GM10248 (cell line): Measurements from ENCODE around the gene UNC5A.

Source experiments
- CTCF ChIA-PET: fragments of 300-600 bp; sonication (Branson Sonifier 250); formaldehyde crosslinking; extraction: SDS; loops from one replicate; lab custom pipeline; 2021; ENCODE audit warnings: antibody characterized with exemption; lab: Yijun Ruan, JAX
- POLR2A ChIA-PET: fragments of 350-650 bp; sonication (Branson Sonifier 250); formaldehyde crosslinking; extraction: SDS; loops from one replicate; lab custom pipeline; 2020; ENCODE audit warnings: antibody characterized with exemption; lab: Yijun Ruan, JAX
- DNase-seq: peaks from one replicate; pipeline ENCODE4 v3.0.0; 2012; ENCODE audit errors: extremely low spot score
- TF ChIP-seq, protein P1 (sequence below): IDR thresholded peaks from 2 replicates; pipeline ENCODE4 v1.5.1; 2012; ENCODE audit warnings: mild to moderate bottlenecking, low read depth; ENCODE audit errors: extremely low read depth, missing control alignments, control extremely low read depth

The UNC5A gene

DNA sequence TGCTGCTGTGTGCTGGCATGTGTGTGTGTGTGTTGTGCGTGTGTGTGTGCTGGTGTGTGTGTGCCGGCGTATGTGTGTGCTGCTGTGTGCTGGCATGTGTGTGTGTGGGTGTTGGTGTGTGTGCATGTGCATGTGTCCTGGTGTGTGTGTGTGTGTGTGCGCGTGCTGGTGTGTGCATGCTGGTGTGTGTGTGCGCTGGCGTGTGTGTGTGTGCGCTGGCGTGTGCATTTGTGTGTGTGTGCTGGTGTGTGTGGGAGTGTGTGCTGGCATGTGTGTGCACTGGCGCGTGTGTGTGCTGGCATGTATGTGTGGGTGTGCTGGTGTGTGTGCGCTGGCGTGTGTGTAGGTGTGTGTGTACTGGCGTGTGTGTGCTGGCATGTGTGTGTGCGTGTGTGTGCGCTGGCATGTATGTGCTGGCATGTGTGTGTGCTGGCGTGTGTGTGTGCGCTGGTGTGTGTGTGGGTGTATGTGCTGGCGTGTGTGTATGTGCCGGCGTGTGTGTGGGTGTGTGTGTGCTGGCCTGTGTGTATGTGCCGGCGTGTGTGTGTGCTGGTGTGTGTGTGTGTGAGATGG is 20.1 kb downstream of the UNC5A start:
- TF ChIP-seq, protein P1, sequence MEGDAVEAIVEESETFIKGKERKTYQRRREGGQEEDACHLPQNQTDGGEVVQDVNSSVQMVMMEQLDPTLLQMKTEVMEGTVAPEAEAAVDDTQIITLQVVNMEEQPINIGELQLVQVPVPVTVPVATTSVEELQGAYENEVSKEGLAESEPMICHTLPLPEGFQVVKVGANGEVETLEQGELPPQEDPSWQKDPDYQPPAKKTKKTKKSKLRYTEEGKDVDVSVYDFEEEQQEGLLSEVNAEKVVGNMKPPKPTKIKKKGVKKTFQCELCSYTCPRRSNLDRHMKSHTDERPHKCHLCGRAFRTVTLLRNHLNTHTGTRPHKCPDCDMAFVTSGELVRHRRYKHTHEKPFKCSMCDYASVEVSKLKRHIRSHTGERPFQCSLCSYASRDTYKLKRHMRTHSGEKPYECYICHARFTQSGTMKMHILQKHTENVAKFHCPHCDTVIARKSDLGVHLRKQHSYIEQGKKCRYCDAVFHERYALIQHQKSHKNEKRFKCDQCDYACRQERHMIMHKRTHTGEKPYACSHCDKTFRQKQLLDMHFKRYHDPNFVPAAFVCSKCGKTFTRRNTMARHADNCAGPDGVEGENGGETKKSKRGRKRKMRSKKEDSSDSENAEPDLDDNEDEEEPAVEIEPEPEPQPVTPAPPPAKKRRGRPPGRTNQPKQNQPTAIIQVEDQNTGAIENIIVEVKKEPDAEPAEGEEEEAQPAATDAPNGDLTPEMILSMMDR, result no peak
- ChIA-PET CTCF (no interaction called here), POLR2A (no interaction called here)
- DNase-seq, result no peak

DNA sequence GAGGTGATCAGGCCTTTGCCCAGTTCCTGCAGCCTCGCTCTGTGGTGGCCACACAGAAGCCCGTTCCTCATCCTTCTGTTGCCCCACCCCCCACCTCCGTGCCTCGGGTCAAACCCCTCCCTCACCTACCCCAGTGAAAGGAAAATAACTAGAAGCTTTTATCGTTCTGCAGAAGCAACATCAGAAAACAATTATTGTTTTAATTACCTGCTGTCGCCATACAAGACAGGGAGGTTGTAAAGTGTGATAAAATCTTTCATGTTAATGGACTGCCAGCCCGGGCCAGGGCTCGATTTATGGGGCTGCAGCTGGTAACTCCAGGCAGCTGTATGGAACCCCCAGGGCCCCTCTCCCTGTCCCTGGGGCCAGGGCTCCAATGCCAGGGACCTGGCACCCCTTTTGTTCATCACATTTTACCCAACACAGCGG is 20.6 kb downstream of the UNC5A start:
- TF ChIP-seq, protein P1, result no peak
- ChIA-PET CTCF (no interaction called here), POLR2A (no interaction called here)
- DNase-seq, result no peak

DNA sequence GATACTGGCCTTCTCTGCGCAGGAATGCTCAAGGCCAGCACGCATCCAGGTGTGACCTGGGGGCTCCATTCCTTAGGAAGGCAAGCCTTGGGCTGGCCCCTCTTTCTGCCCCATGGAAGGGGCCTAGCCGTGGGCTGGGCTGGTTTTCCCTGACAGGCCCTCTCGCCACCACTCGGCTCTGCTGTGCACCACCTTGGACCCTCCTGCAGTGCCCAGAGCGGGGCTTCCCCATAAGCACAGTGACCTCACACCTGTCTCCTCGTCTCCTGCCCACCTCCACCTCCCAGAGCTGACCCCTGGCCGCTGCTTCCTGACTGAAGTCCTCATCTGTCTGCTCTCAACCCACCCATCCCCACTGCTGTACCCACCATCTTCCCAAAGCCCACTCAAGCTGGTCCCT is 21.1 kb downstream of the UNC5A start:
- TF ChIP-seq, protein P1, result no peak
- DNase-seq, result no peak
- POLR2A ChIA-PET, result no interaction called here
- CTCF ChIA-PET, result no interaction called here

DNA sequence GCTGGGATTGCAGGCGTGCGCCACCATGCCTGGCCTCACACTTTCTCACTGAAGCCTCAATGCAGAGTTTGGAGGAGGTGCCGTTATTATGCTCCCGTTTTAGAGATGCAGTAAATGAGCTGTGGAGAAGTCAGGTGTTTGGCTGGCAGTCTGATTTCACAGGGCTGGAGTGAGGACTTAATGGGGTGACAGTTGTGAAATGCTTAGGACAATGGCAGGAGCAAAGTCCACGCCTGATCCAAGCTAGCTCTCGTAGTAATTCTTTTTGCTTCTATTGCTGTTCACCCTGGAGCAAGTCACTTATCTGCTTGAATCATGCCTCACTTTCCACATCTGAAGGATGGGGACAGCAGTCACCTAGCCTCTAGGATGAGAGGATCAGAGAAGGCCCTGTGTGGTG is 21.8 kb downstream of the UNC5A start:
- TF ChIP-seq, protein P1, result no peak
- ChIA-PET CTCF (no interaction called here), POLR2A (no interaction called here)
- no peak for DNase-seq

DNA sequence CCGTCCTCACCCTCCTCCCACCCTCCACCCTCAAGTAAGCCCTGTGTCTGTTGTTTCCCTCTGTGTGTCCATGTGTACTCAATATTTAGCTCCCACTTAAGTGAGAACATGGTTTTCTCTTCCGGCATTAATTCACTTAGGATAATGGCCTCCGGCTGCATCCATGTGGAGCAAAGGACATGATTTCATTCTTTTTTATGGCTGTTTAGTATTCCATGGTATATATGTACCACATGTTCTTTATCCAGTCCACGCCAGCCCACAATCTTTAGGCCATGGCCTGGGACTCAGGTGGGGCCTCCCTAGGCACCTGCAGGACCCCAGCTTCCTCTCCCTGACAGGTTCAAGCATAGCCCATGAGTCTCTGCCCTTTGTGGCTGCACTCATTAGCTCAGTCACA is 22.9 kb downstream of the UNC5A start:
- ChIA-PET POLR2A (no interaction called here), CTCF (interaction anchor here (1.4 kb wide), 1 partner anchor 173 kb away, joined by 4 read pairs; no protein-coding TSS in a partner anchor)
- TF ChIP-seq, protein P1, result no peak
- no peak for DNase-seq

DNA sequence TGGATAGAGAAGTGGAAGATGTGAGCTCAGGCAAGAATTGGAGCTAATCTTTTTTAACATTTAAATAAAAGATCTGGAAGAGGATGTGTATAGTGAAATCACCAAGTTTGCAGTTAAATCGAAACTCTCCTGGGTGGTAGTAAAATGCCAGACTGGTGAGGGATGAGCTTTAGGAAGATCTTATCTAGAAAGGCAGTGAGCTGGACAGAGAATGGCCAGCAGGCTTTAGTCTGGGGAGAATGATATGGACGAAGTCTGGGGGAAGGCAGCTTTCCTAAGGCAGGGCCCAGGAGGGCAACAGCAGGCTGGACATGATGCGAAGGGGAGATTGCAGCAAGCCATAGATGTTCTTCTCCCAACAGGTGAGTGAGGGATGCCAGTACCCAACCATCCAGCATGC is 25.6 kb downstream of the UNC5A start:
- POLR2A ChIA-PET, result no interaction called here
- DNase-seq, result no peak
- CTCF ChIA-PET, result interaction anchor here (1.0 kb wide), 1 partner anchor 10 kb away, joined by 4 read pairs; no protein-coding TSS in a partner anchor
- TF ChIP-seq, protein P1, result no peak
